ENCODE data around the gene HSPB2. TPM values are rescaled to one million over a fixed set of nuclear protein-coding genes. Genes with fewer than 3 reads are reported as not detected.

The HSPB2 gene
- total RNA-seq, 4 donors from 2014 or later = 3.1 to 4.6 TPM; not detected in 2

- DNase-seq (ENCODE audit: low spot score) (no peak), ATAC-seq (ENCODE audit: low FRiP score) (no peak)
- no peak for TF ChIP-seq CTCF (IDR thresholded peaks at IDR 0.05)
These were observed 24.9 kb downstream of the HSPB2 start for GRCh38 chr11:111937461-111937769.

- TF ChIP-seq CTCF (IDR thresholded peaks at IDR 0.05) = no peak
- ATAC-seq (ENCODE audit: low FRiP score) = no peak
- no peak for DNase-seq (ENCODE audit: low spot score)
These were observed 25.3 kb downstream of the HSPB2 start for GRCh38 chr11:111937844-111938243.

- DNase-seq (ENCODE audit: low spot score) (no peak), ATAC-seq (ENCODE audit: low FRiP score) (no peak)
- TF ChIP-seq CTCF (IDR thresholded peaks at IDR 0.05) = no peak
These were observed 26.2 kb downstream of the HSPB2 start for GRCh38 chr11:111938687-111939160.

GRCh38 chr11:111939836-111940604 is 27.5 kb downstream of the HSPB2 start:
- ATAC-seq (ENCODE audit: low FRiP score) (no peak), DNase-seq (ENCODE audit: low spot score) (no peak)
- no peak for TF ChIP-seq CTCF (IDR thresholded peaks at IDR 0.05)

GRCh38 chr11:111941963-111942362 is 29.4 kb downstream of the HSPB2 start:
- ATAC-seq (ENCODE audit: low FRiP score) (no peak), DNase-seq (ENCODE audit: low spot score) (no peak)
- no peak for TF ChIP-seq CTCF (IDR thresholded peaks at IDR 0.05)

- ATAC-seq (ENCODE audit: low FRiP score) (no peak), DNase-seq (ENCODE audit: low spot score) (no peak)
- no peak for TF ChIP-seq CTCF (IDR thresholded peaks at IDR 0.05)
These were observed 30.3 kb downstream of the HSPB2 start for GRCh38 chr11:111942829-111943228.

- DNase-seq (ENCODE audit: low spot score) = no peak
- no peak for TF ChIP-seq CTCF (IDR thresholded peaks at IDR 0.05)
- ATAC-seq (ENCODE audit: low FRiP score) = no peak
These were observed 31.6 kb downstream of the HSPB2 start for GRCh38 chr11:111944139-111944538.

Measured in omental fat pad (tissue), 4 donors.